Progenitor cell of endocrine pancreas (in vitro differentiated cells): ENCODE measurements around the gene DNAH17. TPM values are rescaled to one million over a fixed set of nuclear protein-coding genes. Genes with fewer than 3 reads are reported as not detected.

Experiments used
- DNase-seq: peaks from one replicate; pipeline ENCODE4 v3.0.0; 2021; ENCODE audit warnings: low spot score; ENCODE audit not compliant: unreplicated experiment
- H3K27ac Mint-ChIP-seq: 2 replicates; pipeline ENCODE4 v1.8.0; 2021; ENCODE audit warnings: mild to moderate bottlenecking, moderate library complexity, mixed read lengths
- H3K27me3 Mint-ChIP-seq: 2 replicates; pipeline ENCODE4 v1.8.0; 2021; ENCODE audit warnings: mixed read lengths
- H3K36me3 Mint-ChIP-seq: 2 replicates; pipeline ENCODE4 v1.8.0; 2022; ENCODE audit warnings: mixed read lengths; ENCODE audit not compliant: insufficient read depth
- H3K4me1 Mint-ChIP-seq: 2 replicates; pipeline ENCODE4 v1.8.0; 2021; ENCODE audit warnings: low read depth, mixed read lengths
- H3K4me3 Mint-ChIP-seq: 2 replicates; pipeline ENCODE4 v1.8.0; 2021; ENCODE audit warnings: low read depth, mild to moderate bottlenecking, moderate library complexity, mixed read lengths
- H3K9me3 Mint-ChIP-seq: 2 replicates; pipeline ENCODE4 v1.8.0; 2021; ENCODE audit warnings: low read depth, mixed read lengths
- CTCF ChIP-seq: fragments of 200-600 bp; sonication (generic); IDR thresholded peaks from one replicate; pipeline ENCODE4 v1.5.0; 2021; ENCODE audit warnings: antibody characterized with exemption, mild to moderate bottlenecking; ENCODE audit not compliant: unreplicated experiment
- total RNA-seq: library from RNA; stranded (reverse); gene quantifications from 2 replicates; pipeline ENCODE4 v1.2.1, GENCODE V29; 2021

DNAH17 gene
- total RNA-seq, 1 donor from 2014 or later, result not detected

- no peak for TF ChIP-seq CTCF
- Mint-ChIP-seq H3K36me3 (peaks cover 11% of the 10 kb centered on the region), H3K27me3 (no peaks in the 10 kb centered on the region), H3K4me3 (no peak overlapping the region), H3K27ac (no peak overlapping the region), H3K4me1 (peaks cover 15% of the 10 kb centered on the region), H3K9me3 (no peaks in the 10 kb centered on the region)
- no peak for DNase-seq
Observed at GRCh38 chr17:78407387-78408000, 169.7 kb downstream of the DNAH17 start.

GRCh38 chr17:78406920-78407319 lies 170.3 kb downstream of the DNAH17 start:
- TF ChIP-seq CTCF, result no peak
- Mint-ChIP-seq H3K4me3 (no peak overlapping the region), H3K4me1 (peaks cover 11% of the 10 kb centered on the region), H3K27ac (no peak overlapping the region), H3K36me3 (peaks cover 12% of the 10 kb centered on the region), H3K27me3 (no peaks in the 10 kb centered on the region), H3K9me3 (no peaks in the 10 kb centered on the region)
- DNase-seq, result no peak

- Mint-ChIP-seq H3K27ac (no peak overlapping the region), H3K4me1 (peaks cover 9% of the 10 kb centered on the region), H3K27me3 (no peaks in the 10 kb centered on the region), H3K9me3 (no peaks in the 10 kb centered on the region), H3K4me3 (no peak overlapping the region), H3K36me3 (peaks cover 13% of the 10 kb centered on the region)
- TF ChIP-seq CTCF, result no peak
- DNase-seq, result no peak
Observed at GRCh38 chr17:78406396-78406795, 170.8 kb downstream of the DNAH17 start.

GRCh38 chr17:78403822-78404221 lies 173.4 kb downstream of the DNAH17 start:
- no peaks in the 10 kb centered on the region for H3K9me3 Mint-ChIP-seq
- DNase-seq, result no peak
- H3K36me3 Mint-ChIP-seq, result peaks cover 25% of the 10 kb centered on the region
- H3K4me1 Mint-ChIP-seq, result peaks cover 3% of the 10 kb centered on the region
- no peak overlapping the region for H3K27ac Mint-ChIP-seq
- no peak overlapping the region for H3K4me3 Mint-ChIP-seq
- TF ChIP-seq CTCF, result no peak
- H3K27me3 Mint-ChIP-seq, result no peaks in the 10 kb centered on the region

- H3K36me3 Mint-ChIP-seq, result peaks cover 30% of the 10 kb centered on the region
- no peaks in the 10 kb centered on the region for H3K9me3 Mint-ChIP-seq
- H3K27ac Mint-ChIP-seq, result no peak overlapping the region
- DNase-seq, result no peak
- no peaks in the 10 kb centered on the region for H3K27me3 Mint-ChIP-seq
- no peak for TF ChIP-seq CTCF
- no peak overlapping the region for H3K4me3 Mint-ChIP-seq
- H3K4me1 Mint-ChIP-seq, result no peaks in the 10 kb centered on the region
Observed at GRCh38 chr17:78401891-78402290, 175.3 kb downstream of the DNAH17 start.
